ENCODE data around the gene SCYGR5. TPM values are rescaled to one million over a fixed set of nuclear protein-coding genes. Genes with fewer than 3 reads are reported as not detected.

The SCYGR5 gene
- total RNA-seq, 1 donor from 2014 or later: not detected

- no peak overlapping the region for H3K4me2 ChIP-seq (ENCODE audit: low read length)
- no peak overlapping the region for H2AFZ ChIP-seq (ENCODE audit: low read depth, low read length)
- H3K9me3 ChIP-seq (ENCODE audit: insufficient read depth, low read depth, low read length): no peaks in the 10 kb centered on the region
- no peaks in the 10 kb centered on the region for H3K9me3 Mint-ChIP-seq (ENCODE audit: unreplicated experiment)
- H3K4me3 ChIP-seq (ENCODE audit: insufficient read depth, low read depth, low read length): no peak overlapping the region
- no peaks in the 10 kb centered on the region for H3K36me3 ChIP-seq (ENCODE audit: insufficient read depth, low read length)
- no peaks in the 10 kb centered on the region for H3K27me3 Mint-ChIP-seq (ENCODE audit: low read depth, unreplicated experiment)
- DNase-seq (ENCODE audit: low read depth) (no peak), FAIRE-seq (no peak)
- no peak overlapping the region for H3K9ac ChIP-seq (ENCODE audit: low read length)
- no peaks in the 10 kb centered on the region for H3K4me1 Mint-ChIP-seq (ENCODE audit: low read depth, unreplicated experiment)
- no peak overlapping the region for H3K4me3 Mint-ChIP-seq (ENCODE audit: unreplicated experiment)
- H3K27ac ChIP-seq (ENCODE audit: low read depth, low read length): no peak overlapping the region
- H3K27me3 ChIP-seq (ENCODE audit: insufficient read depth, low read length): no peaks in the 10 kb centered on the region
- H3K27ac Mint-ChIP-seq (ENCODE audit: unreplicated experiment): no peak overlapping the region
- H3K4me1 ChIP-seq (ENCODE audit: insufficient read depth, low read length): no peaks in the 10 kb centered on the region
- no peaks in the 10 kb centered on the region for H3K36me3 Mint-ChIP-seq (ENCODE audit: low read depth, unreplicated experiment)
- TF ChIP-seq EZH2 (IDR thresholded peaks at IDR 0.05; ENCODE audit: insufficient read depth, low read length) (no peak), CTCF (IDR thresholded peaks at IDR 0.05; ENCODE audit: insufficient read depth, low read depth, low read length) (no peak)
- H4K20me1 ChIP-seq (ENCODE audit: insufficient read depth, low read length): no peaks in the 10 kb centered on the region
- no peaks in the 10 kb centered on the region for H3K79me2 ChIP-seq (ENCODE audit: insufficient read depth, low read length)
These were observed 20.6 kb downstream of the SCYGR5 start for GRCh38 chr2:227687189-227687588.

GRCh38 chr2:227696990-227697679, 30.5 kb downstream of the SCYGR5 start:
- TF ChIP-seq CTCF (IDR thresholded peaks at IDR 0.05; ENCODE audit: insufficient read depth, low read depth, low read length) (no peak), EZH2 (IDR thresholded peaks at IDR 0.05; ENCODE audit: insufficient read depth, low read length) (no peak)
- Histone ChIP-seq H3K36me3 (ENCODE audit: insufficient read depth, low read length) (no peaks in the 10 kb centered on the region), H3K9me3 (ENCODE audit: insufficient read depth, low read depth, low read length) (no peaks in the 10 kb centered on the region), H3K27me3 (ENCODE audit: insufficient read depth, low read length) (no peaks in the 10 kb centered on the region), H3K4me3 (ENCODE audit: insufficient read depth, low read depth, low read length) (no peak overlapping the region), H3K4me2 (ENCODE audit: low read length) (no peak overlapping the region), H4K20me1 (ENCODE audit: insufficient read depth, low read length) (no peaks in the 10 kb centered on the region), H3K79me2 (ENCODE audit: insufficient read depth, low read length) (no peaks in the 10 kb centered on the region), H3K4me1 (ENCODE audit: insufficient read depth, low read length) (no peaks in the 10 kb centered on the region), H2AFZ (ENCODE audit: low read depth, low read length) (no peak overlapping the region), H3K27ac (ENCODE audit: low read depth, low read length) (no peak overlapping the region), H3K9ac (ENCODE audit: low read length) (no peak overlapping the region)
- no peaks in the 10 kb centered on the region for H3K4me1 Mint-ChIP-seq (ENCODE audit: low read depth, unreplicated experiment)
- FAIRE-seq: no peak
- DNase-seq (ENCODE audit: low read depth): no peak
- H3K36me3 Mint-ChIP-seq (ENCODE audit: low read depth, unreplicated experiment): no peaks in the 10 kb centered on the region
- H3K9me3 Mint-ChIP-seq (ENCODE audit: unreplicated experiment): peaks cover 2% of the 10 kb centered on the region
- no peak overlapping the region for H3K27ac Mint-ChIP-seq (ENCODE audit: unreplicated experiment)
- H3K4me3 Mint-ChIP-seq (ENCODE audit: unreplicated experiment): no peak overlapping the region
- H3K27me3 Mint-ChIP-seq (ENCODE audit: low read depth, unreplicated experiment): no peaks in the 10 kb centered on the region

DNA sequence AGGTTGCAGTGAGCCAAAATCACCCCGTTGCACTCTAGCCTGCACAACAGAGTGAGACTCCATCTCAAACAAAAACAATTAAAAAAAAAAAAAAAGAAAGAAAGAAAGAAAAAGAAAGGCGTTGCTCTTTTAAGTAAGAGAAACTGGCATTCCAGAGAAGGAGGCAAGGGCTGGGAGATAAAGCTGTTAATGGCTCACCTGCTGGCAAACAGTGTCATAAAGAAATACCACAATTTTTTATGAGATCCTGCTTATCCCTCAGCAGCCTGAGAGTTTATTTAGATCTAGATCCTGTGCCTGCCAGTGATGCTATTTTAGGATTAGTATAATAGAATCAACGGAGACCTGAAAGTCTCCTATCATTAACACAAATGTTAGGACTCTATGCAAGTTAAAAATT, 35.0 kb downstream of the SCYGR5 start:
- no peaks in the 10 kb centered on the region for H4K20me1 ChIP-seq (ENCODE audit: insufficient read depth, low read length)
- no peaks in the 10 kb centered on the region for H3K9me3 Mint-ChIP-seq (ENCODE audit: unreplicated experiment)
- H3K27me3 ChIP-seq (ENCODE audit: insufficient read depth, low read length): no peaks in the 10 kb centered on the region
- H3K36me3 Mint-ChIP-seq (ENCODE audit: low read depth, unreplicated experiment): no peaks in the 10 kb centered on the region
- no peaks in the 10 kb centered on the region for H3K79me2 ChIP-seq (ENCODE audit: insufficient read depth, low read length)
- H3K4me2 ChIP-seq (ENCODE audit: low read length): no peak overlapping the region
- H3K27me3 Mint-ChIP-seq (ENCODE audit: low read depth, unreplicated experiment): peaks cover 2% of the 10 kb centered on the region
- H3K4me1 Mint-ChIP-seq (ENCODE audit: low read depth, unreplicated experiment): peaks cover 3% of the 10 kb centered on the region
- no peak overlapping the region for H3K9ac ChIP-seq (ENCODE audit: low read length)
- DNase-seq (ENCODE audit: low read depth) (no peak), FAIRE-seq (no peak)
- H3K4me3 Mint-ChIP-seq (ENCODE audit: unreplicated experiment): no peak overlapping the region
- no peaks in the 10 kb centered on the region for H3K36me3 ChIP-seq (ENCODE audit: insufficient read depth, low read length)
- H3K4me1 ChIP-seq (ENCODE audit: insufficient read depth, low read length): no peaks in the 10 kb centered on the region
- no peak overlapping the region for H3K27ac Mint-ChIP-seq (ENCODE audit: unreplicated experiment)
- no peaks in the 10 kb centered on the region for H3K9me3 ChIP-seq (ENCODE audit: insufficient read depth, low read depth, low read length)
- H3K4me3 ChIP-seq (ENCODE audit: insufficient read depth, low read depth, low read length): no peak overlapping the region
- no peak overlapping the region for H2AFZ ChIP-seq (ENCODE audit: low read depth, low read length)
- no peak for TF ChIP-seq EZH2 (IDR thresholded peaks at IDR 0.05; ENCODE audit: insufficient read depth, low read length)
- TF ChIP-seq CTCF (IDR thresholded peaks at IDR 0.05; ENCODE audit: insufficient read depth, low read depth, low read length): no peak
- H3K27ac ChIP-seq (ENCODE audit: low read depth, low read length): no peak overlapping the region
